SK-N-SH treated with all-trans-retinoic acid at 6 μM for 48 hours (cell line): Measurements from ENCODE around the gene CNTNAP2.

Source experiments
- PATZ1 ChIP-seq: fragments of 250-450 bp; sonication (Bioruptor Pico); IDR thresholded peaks from 2 replicates; pipeline ENCODE4 v1.8.0; 2020; ENCODE audit warnings: mild to moderate bottlenecking, moderate library complexity, borderline replicate concordance
- SNAI2 ChIP-seq: fragments of 250-450 bp; sonication (Bioruptor Pico); IDR thresholded peaks from 2 replicates; pipeline ENCODE4 v1.5.0; 2020; ENCODE audit warnings: mild to moderate bottlenecking, moderate library complexity
- ZC3H10 ChIP-seq: fragments of 250-450 bp; sonication (Bioruptor Pico); IDR thresholded peaks from 2 replicates; pipeline ENCODE4 v1.5.1; 2021; ENCODE audit warnings: mild to moderate bottlenecking, moderate library complexity

- no peak for TF ChIP-seq SNAI2 (CRISPR knock-in tag)
- TF ChIP-seq ZC3H10: no peak
- no peak for TF ChIP-seq PATZ1 (CRISPR knock-in tag)
These were observed 759.4 kb downstream of the CNTNAP2 start for GRCh38 chr7:146875981-146876380.
